Naive thymus-derived CD4-positive, alpha-beta T cell (primary cell): Measurements from ENCODE around the gene EXOC6B. TPM values are rescaled to one million over a fixed set of nuclear protein-coding genes. Genes with fewer than 3 reads are reported as not detected.
"Not testable (repeated sequence)": the region's sequence is repeated elsewhere in the genome, so short reads cannot be mapped to it uniquely, and the experiment has no call there.

Experiments used
- ATAC-seq: fragments of 150-1000 bp; cut with Tn5 transposase; 2 replicates; pipeline ENCODE4 v1.10.0; 2021; ENCODE audit warnings: mild to moderate bottlenecking, moderate library complexity
- CTCF ChIA-PET: fragments of 350-600 bp; sonication (Branson Sonifier 250); formaldehyde crosslinking; loops from one replicate; lab custom pipeline; 2021; ENCODE audit warnings: antibody characterized with exemption; lab: Charles Lee
- POLR2A ChIA-PET: fragments of 350-600 bp; sonication (Branson Sonifier 250); formaldehyde crosslinking; loops from one replicate; lab custom pipeline; 2021; ENCODE audit warnings: antibody characterized with exemption, inconsistent platforms; lab: Charles Lee
- DNase-seq, 9 donors: peaks; one replicate each; pipeline versions ENCODE4 v3.0.0 to v3.0.0-alpha.2; 2020 to 2022; ENCODE audit warnings: mixed read lengths in 1 of 9
- H3K27ac ChIP-seq: one replicate; pipeline ENCODE4 v1.7.0; 2013; ENCODE audit warnings: mild to moderate bottlenecking, low read depth, low read length, moderate library complexity
- H3K27me3 ChIP-seq, 2 donors: one replicate each; pipeline ENCODE4 v1.7.0; 2013; ENCODE audit warnings: low read length in 2 of 2, mild to moderate bottlenecking in 2 of 2, moderate library complexity in 2 of 2; ENCODE audit not compliant: control insufficient read depth in 2 of 2, insufficient read depth in 2 of 2
- H3K36me3 ChIP-seq, 3 experiments: 1 replicate in 2 of 3; 2 replicates in 1 of 3; pipeline ENCODE4 v1.7.0; 2013; ENCODE audit warnings: low read length in 3 of 3, mild to moderate bottlenecking in 3 of 3, moderate library complexity in 1 of 3; ENCODE audit not compliant: insufficient read depth in 3 of 3, control insufficient read depth in 2 of 3
- H3K4me1 ChIP-seq, 2 donors: one replicate each; pipeline ENCODE4 v1.7.0; 2013; ENCODE audit warnings: low read length in 2 of 2, mild to moderate bottlenecking in 2 of 2, moderate library complexity in 1 of 2; ENCODE audit not compliant: control insufficient read depth in 2 of 2, insufficient read depth in 2 of 2
- H3K4me3 ChIP-seq: 2 replicates; pipeline ENCODE4 v1.7.0; 2013; ENCODE audit warnings: mild to moderate bottlenecking, low read length
- H3K9me3 ChIP-seq, 3 experiments: 1 replicate in 2 of 3; 2 replicates in 1 of 3; pipeline ENCODE4 v1.7.0; 2013; ENCODE audit warnings: low read length in 3 of 3; ENCODE audit not compliant: control insufficient read depth in 2 of 3
- H3K27ac Mint-ChIP-seq, 9 donors: one replicate each; pipeline ENCODE4 v1.8.0; 2020 to 2022; ENCODE audit warnings: mixed read lengths in 9 of 9, mild to moderate bottlenecking in 8 of 9, moderate library complexity in 5 of 9, inconsistent platforms in 2 of 9
- H3K27me3 Mint-ChIP-seq, 5 donors: one replicate each; pipeline ENCODE4 v1.8.0; 2021 to 2022; ENCODE audit warnings: mixed read lengths in 5 of 5, mild to moderate bottlenecking in 1 of 5
- H3K36me3 Mint-ChIP-seq, 5 donors: one replicate each; pipeline ENCODE4 v1.8.0; 2020 to 2022; ENCODE audit warnings: mixed read lengths in 5 of 5, mild to moderate bottlenecking in 3 of 5, inconsistent platforms in 1 of 5
- H3K4me1 Mint-ChIP-seq, 7 donors: one replicate each; pipeline ENCODE4 v1.8.0; 2020 to 2022; ENCODE audit warnings: mixed read lengths in 7 of 7, mild to moderate bottlenecking in 3 of 7, inconsistent platforms in 1 of 7
- H3K4me3 Mint-ChIP-seq, 10 donors: one replicate each; pipeline ENCODE4 v1.8.0; 2020 to 2022; ENCODE audit warnings: mild to moderate bottlenecking in 10 of 10, mixed read lengths in 10 of 10, moderate library complexity in 6 of 10, inconsistent platforms in 2 of 10
- H3K9me3 Mint-ChIP-seq, 11 donors: one replicate each; pipeline ENCODE4 v1.8.0; 2020 to 2022; ENCODE audit warnings: mixed read lengths in 11 of 11, mild to moderate bottlenecking in 4 of 11, inconsistent platforms in 1 of 11, moderate library complexity in 1 of 11
- intact Hi-C, 2 donors: fragments of 100-400 bp; cut with micrococcal nuclease; formaldehyde crosslinking; loops; one replicate each; pipeline ENCODE4 v1.15.1; 2023
- polyA plus RNA-seq, 2 donors: library from polyadenylated mRNA; unstranded; fragments of 300-500 nt; fragmentation: Illumina TruSeq; gene quantifications; one replicate each; pipeline ENCODE4 v1.2.3, GENCODE V29; 2021
- total RNA-seq, 6 experiments: library from RNA in 5 of 6; stranded (reverse) in 5 of 6; gene quantifications; 1 replicate in 5 of 6; 2 replicates in 1 of 6; pipeline ENCODE4 v1.2.3 and lab custom pipeline; 2021 to 2026

The EXOC6B gene
- total and polyA plus RNA-seq, 7 experiments from 2014 or later, result 3.5 to 21.9 (median 15.1) TPM

DNA sequence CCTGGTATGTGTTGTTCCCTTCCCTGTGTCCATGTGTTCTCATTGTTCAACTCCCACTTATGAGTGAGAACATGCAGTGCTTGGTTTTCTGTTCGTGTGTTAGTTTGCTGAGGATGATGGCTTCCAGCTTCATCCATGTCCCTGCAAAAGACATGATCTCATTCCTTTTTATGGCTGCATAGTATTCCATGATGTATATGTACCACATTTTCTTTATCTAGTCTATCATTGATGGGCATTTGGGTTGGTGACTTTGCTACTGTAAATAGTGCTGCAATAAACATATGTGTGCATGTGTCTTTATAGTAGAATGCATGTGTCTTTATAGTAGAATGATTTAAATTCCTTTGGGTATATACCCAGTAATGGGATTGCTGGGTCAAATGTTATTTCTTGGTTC is 341.2 kb downstream of the EXOC6B start:
- H3K4me1 Mint-ChIP-seq, H3K4me3 Mint-ChIP-seq, POLR2A ChIA-PET, H3K27ac ChIP-seq, intact Hi-C loops, H3K27me3 ChIP-seq, DNase-seq, H3K9me3 ChIP-seq, H3K4me1 ChIP-seq, H3K27ac Mint-ChIP-seq, H3K36me3 ChIP-seq, H3K27me3 Mint-ChIP-seq, CTCF ChIA-PET, H3K4me3 ChIP-seq, ATAC-seq: not testable (repeated sequence)
- Mint-ChIP-seq H3K9me3 (peaks cover 0 to 51% (median 26%) of the 10 kb centered on the region in 11 donors), H3K36me3 (peaks cover 5 to 86% (median 82%) of the 10 kb centered on the region in 5 donors)

DNA sequence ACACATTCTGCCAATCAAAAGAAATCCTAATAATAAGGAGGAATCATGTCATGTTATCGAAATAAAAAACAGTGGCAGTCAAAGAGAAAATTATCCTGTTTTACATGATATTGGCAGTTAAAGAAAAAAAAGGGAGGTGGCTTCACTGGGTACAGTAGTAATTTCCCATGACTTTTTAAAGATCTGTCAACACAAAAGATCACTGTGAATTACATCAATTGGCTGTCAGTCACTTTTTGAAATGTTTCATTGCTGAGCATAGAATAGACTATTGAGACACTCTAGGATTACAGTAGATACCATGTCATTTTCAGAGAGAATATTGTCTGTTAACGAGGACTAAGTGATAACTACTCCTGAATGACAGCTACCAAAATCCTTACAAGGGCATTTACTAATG is 342.5 kb downstream of the EXOC6B start:
- Histone ChIP-seq H3K27me3 (no peaks in the 10 kb centered on the region), H3K4me3 (no peak overlapping the region), H3K36me3 (no peaks in the 10 kb centered on the region), H3K27ac (no peak overlapping the region), H3K9me3 (no peaks in the 10 kb centered on the region), H3K4me1 (no peaks in the 10 kb centered on the region)
- Mint-ChIP-seq H3K27me3 (no peaks in the 10 kb centered on the region), H3K9me3 (peaks cover 0 to 56% (median 26%) of the 10 kb centered on the region in 11 donors), H3K36me3 (peaks cover 5 to 88% (median 83%) of the 10 kb centered on the region in 5 donors), H3K27ac (no peak overlapping the region), H3K4me1 (no peaks in the 10 kb centered on the region), H3K4me3 (no peak overlapping the region)
- CTCF ChIA-PET, result no interaction called here
- ATAC-seq (no peak), DNase-seq (no peak)
- POLR2A ChIA-PET, result no interaction called here
- intact Hi-C loops, result no loop called here

DNA sequence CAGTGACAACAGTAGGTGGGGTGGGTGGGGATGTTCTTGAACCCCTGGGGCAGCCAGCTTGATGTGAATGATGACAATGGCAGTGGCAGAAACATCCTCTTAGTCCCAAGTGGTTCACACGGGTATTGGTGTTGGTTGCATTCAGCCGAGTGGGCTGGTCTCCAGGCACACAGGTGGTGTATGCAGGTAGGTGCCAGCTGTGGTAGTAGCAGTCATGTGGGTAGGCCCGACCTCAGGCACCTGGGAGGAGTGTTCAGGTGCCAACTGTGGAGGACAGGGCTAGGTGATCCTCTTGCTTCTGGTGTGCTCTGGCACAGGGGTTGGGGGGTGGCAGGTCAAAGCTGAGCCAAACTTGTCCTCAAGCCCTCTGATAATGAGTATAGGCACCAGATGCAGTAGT is 350.6 kb downstream of the EXOC6B start:
- H3K4me3 ChIP-seq, result no peak overlapping the region
- Mint-ChIP-seq H3K36me3 (peaks cover 5 to 72% (median 62%) of the 10 kb centered on the region in 5 donors), H3K4me1 (no peaks in the 10 kb centered on the region)

DNA sequence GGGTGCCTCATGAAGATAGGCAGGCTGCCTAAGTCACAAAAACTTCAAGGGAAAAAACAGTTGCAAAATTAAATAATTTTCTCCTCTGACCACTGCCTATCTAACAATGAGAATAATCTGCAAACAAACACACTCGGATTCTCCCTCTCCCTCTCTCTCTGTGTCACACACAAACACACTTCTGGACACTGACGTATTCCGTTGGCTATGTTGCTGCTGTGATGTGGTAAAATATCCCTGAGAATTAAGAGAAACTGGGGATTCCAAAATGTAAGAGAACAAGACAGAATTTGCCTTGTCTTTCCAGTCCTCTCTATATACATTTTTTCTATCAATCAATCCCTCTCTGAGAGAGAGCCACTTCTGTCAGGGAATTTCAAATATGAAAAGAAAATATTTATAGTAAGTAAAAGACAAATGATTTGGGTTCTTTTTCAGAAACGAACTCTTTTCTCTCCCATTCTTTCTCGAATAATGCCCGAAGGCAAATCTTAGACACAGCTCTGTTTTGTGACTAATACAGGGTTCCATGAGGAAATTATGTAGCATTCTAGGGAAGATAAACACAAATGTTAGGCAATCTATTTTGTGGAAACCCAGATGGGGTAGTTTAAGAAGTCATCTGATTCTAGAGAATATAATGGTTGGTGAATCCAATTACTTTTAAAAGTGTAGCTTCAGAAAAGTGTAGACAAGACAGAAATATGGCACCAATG is 367.9 kb downstream of the EXOC6B start:
- ATAC-seq (no peak), DNase-seq (no peak)
- Mint-ChIP-seq H3K4me3 (no peak overlapping the region), H3K9me3 (peaks cover 0 to 10% (median 2%) of the 10 kb centered on the region in 11 donors), H3K36me3 (peaks cover 0 to 50% (median 35%) of the 10 kb centered on the region in 5 donors), H3K4me1 (no peaks in the 10 kb centered on the region), H3K27me3 (no peaks in the 10 kb centered on the region), H3K27ac (no peak overlapping the region)
- ChIA-PET CTCF (no interaction called here), POLR2A (no interaction called here)
- H3K27me3 ChIP-seq, result no peaks in the 10 kb centered on the region
- H3K9me3 ChIP-seq, result peaks cover 0 to 3% (median 0%) of the 10 kb centered on the region in 3 experiments
- no peaks in the 10 kb centered on the region for H3K4me1 ChIP-seq
- no peaks in the 10 kb centered on the region for H3K36me3 ChIP-seq
- H3K27ac ChIP-seq, result no peak overlapping the region
- no peak overlapping the region for H3K4me3 ChIP-seq
- intact Hi-C loops, result no loop called here

More for the DNA sequence above, 350.6 kb downstream of the EXOC6B start:
- intact Hi-C loops, result no loop called here
- Mint-ChIP-seq H3K4me3 (no peak overlapping the region), H3K27ac (no peak overlapping the region), H3K27me3 (no peaks in the 10 kb centered on the region), H3K9me3 (peaks cover 13 to 84% (median 39%) of the 10 kb centered on the region in 11 donors)
- no peaks in the 10 kb centered on the region for H3K4me1 ChIP-seq
- H3K9me3 ChIP-seq, result peaks cover 0 to 13% (median 3%) of the 10 kb centered on the region in 3 experiments
- ATAC-seq (no peak), DNase-seq (no peak)
- ChIA-PET CTCF (no interaction called here), POLR2A (no interaction called here)
- no peaks in the 10 kb centered on the region for H3K27me3 ChIP-seq
- H3K27ac ChIP-seq, result no peak overlapping the region
- H3K36me3 ChIP-seq, result peaks cover 0 to 4% (median 0%) of the 10 kb centered on the region in 3 experiments

DNA sequence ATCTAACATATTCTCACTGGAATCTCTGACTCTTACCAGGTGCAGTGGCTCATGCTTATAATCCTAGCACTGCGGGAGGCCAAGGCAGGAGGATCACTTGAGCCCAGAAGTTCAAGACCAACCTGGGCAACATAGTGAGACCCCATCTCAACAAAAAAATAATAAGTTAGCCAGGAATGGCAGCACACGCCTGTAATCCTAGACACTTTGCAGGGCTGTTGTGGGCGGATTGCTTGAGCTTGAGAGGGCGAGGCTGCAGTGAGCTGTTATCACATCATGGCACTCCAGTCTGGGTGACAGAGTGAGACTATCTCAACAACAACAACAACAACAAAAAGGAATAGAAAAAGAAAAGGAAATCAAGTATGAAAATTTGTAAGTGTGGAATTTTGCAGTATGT is 371.6 kb downstream of the EXOC6B start:
- Histone ChIP-seq H3K27ac (no peak overlapping the region), H3K4me1 (no peaks in the 10 kb centered on the region), H3K4me3 (no peak overlapping the region), H3K9me3 (no peaks in the 10 kb centered on the region), H3K27me3 (no peaks in the 10 kb centered on the region), H3K36me3 (no peaks in the 10 kb centered on the region)
- DNase-seq (no peak), ATAC-seq (no peak)
- Mint-ChIP-seq H3K36me3 (peaks cover 0 to 71% (median 44%) of the 10 kb centered on the region in 5 donors), H3K27me3 (no peaks in the 10 kb centered on the region), H3K9me3 (peaks cover 0 to 6% (median 0%) of the 10 kb centered on the region in 11 donors), H3K27ac (no peak overlapping the region), H3K4me1 (no peaks in the 10 kb centered on the region), H3K4me3 (no peak overlapping the region)
- ChIA-PET POLR2A (no interaction called here), CTCF (no interaction called here)
- intact Hi-C loops, result no loop called here

DNA sequence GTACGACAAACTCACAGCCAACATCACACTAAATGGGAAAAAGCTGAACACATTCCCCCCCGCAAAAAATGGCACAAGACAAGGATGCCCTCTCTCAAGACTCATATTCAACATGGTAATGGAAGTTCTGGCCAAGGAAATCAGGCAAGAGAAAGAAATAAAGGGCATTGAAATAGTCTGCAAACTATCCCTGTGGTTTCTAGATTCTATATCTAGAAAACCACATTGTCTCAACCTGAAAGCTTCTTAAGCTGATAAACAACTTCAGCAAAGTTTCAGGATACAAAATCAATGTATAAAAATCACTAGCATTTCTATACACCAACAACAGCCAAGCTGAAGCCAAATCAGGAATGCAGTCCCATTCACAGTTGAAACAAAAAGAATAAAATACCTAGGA is 383.6 kb downstream of the EXOC6B start:
- Mint-ChIP-seq H3K4me3 (no peak overlapping the region), H3K27ac (no peak overlapping the region), H3K4me1 (peaks cover 0 to 8% (median 0%) of the 10 kb centered on the region in 7 donors), H3K9me3 (peaks cover 4 to 53% (median 22%) of the 10 kb centered on the region in 11 donors), H3K27me3 (no peaks in the 10 kb centered on the region), H3K36me3 (peaks cover 0 to 68% (median 59%) of the 10 kb centered on the region in 5 donors)
- Histone ChIP-seq H3K9me3 (no peaks in the 10 kb centered on the region), H3K4me1 (no peaks in the 10 kb centered on the region), H3K27me3 (no peaks in the 10 kb centered on the region), H3K36me3 (no peaks in the 10 kb centered on the region), H3K27ac (no peak overlapping the region), H3K4me3 (no peak overlapping the region)
- ChIA-PET POLR2A (no interaction called here), CTCF (no interaction called here)
- DNase-seq, result no peak
- intact Hi-C loops, result no loop called here
- no peak for ATAC-seq

DNA sequence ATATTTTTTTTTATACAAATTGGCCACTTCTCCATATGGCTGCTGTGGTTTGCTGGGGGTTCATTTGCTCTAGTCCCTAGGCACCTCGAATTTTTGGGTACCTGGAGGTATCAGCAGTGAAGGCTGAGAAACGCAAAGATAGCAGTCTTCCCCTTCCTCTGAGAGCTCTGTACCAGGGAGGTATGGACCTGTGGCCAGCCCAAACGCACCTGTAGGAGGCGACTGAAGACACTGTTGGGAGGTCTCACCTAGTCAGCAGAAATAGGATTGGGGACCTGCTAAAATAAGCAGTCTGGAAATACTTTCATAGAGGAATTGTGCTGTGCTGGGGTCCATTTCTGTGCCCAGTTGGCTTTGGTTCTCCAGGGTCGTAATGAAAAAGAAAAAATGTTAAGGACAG is 385.9 kb downstream of the EXOC6B start:
- Mint-ChIP-seq H3K4me3 (no peak overlapping the region), H3K4me1 (peaks cover 0 to 8% (median 0%) of the 10 kb centered on the region in 7 donors), H3K9me3 (peaks cover 16 to 57% (median 27%) of the 10 kb centered on the region in 11 donors), H3K36me3 (peaks cover 0 to 60% (median 58%) of the 10 kb centered on the region in 5 donors), H3K27ac (no peak overlapping the region), H3K27me3 (no peaks in the 10 kb centered on the region)
- ChIA-PET POLR2A (no interaction called here), CTCF (no interaction called here)
- no peaks in the 10 kb centered on the region for H3K27me3 ChIP-seq
- no peak overlapping the region for H3K27ac ChIP-seq
- H3K4me3 ChIP-seq, result no peak overlapping the region
- H3K36me3 ChIP-seq, result no peaks in the 10 kb centered on the region
- intact Hi-C loops, result no loop called here
- H3K4me1 ChIP-seq, result no peaks in the 10 kb centered on the region
- no peaks in the 10 kb centered on the region for H3K9me3 ChIP-seq
- ATAC-seq (no peak), DNase-seq (no peak)
